Hindlimb muscle (tissue), 1 donor: Measurements from ENCODE around the gene BDNF. TPM values are rescaled to one million over a fixed set of nuclear protein-coding genes. Genes with fewer than 3 reads are reported as not detected.

Experiments used
- DNase-seq: peaks from one replicate; pipeline ENCODE4 v3.0.0-alpha.2; 2013
- polyA plus RNA-seq: library from polyadenylated mRNA; unstranded; fragments of 120-200 nt; gene quantifications from one replicate; pipeline ENCODE4 v1.2.1, GENCODE V29; 2013; ENCODE audit not compliant: insufficient read length

BDNF gene
- polyA plus RNA-seq, 1 donor, result 1.0 TPM

- no peak for DNase-seq
Measured at GRCh38 chr11:27625347-27625912, 74.8 kb downstream of the BDNF start.

- DNase-seq, result no peak
Measured at GRCh38 chr11:27623945-27624523, 76.2 kb downstream of the BDNF start.

GRCh38 chr11:27622541-27623300 is 77.5 kb downstream of the BDNF start:
- no peak for DNase-seq

GRCh38 chr11:27621405-27622161 is 78.7 kb downstream of the BDNF start:
- no peak for DNase-seq

GRCh38 chr11:27619763-27620335 is 80.4 kb downstream of the BDNF start:
- no peak for DNase-seq

GRCh38 chr11:27619039-27619574 is 81.1 kb downstream of the BDNF start:
- no peak for DNase-seq

- DNase-seq, result no peak
Measured at GRCh38 chr11:27618281-27618915, 81.9 kb downstream of the BDNF start.

- DNase-seq, result no peak
Measured at GRCh38 chr11:27616711-27617110, 83.5 kb downstream of the BDNF start.

GRCh38 chr11:27615833-27616232 is 84.4 kb downstream of the BDNF start:
- DNase-seq, result no peak

- no peak for DNase-seq
Measured at GRCh38 chr11:27614092-27614491, 86.2 kb downstream of the BDNF start.

GRCh38 chr11:27612932-27613880 is 87.0 kb downstream of the BDNF start:
- DNase-seq, result no peak

- no peak for DNase-seq
Measured at GRCh38 chr11:27611947-27612455, 88.3 kb downstream of the BDNF start.

- no peak for DNase-seq
Measured at GRCh38 chr11:27611390-27611789, 88.9 kb downstream of the BDNF start.

- DNase-seq, result no peak
Measured at GRCh38 chr11:27610946-27611345, 89.3 kb downstream of the BDNF start.

- no peak for DNase-seq
Measured at GRCh38 chr11:27610280-27610679, 90.0 kb downstream of the BDNF start.

GRCh38 chr11:27608951-27609350 is 91.3 kb downstream of the BDNF start:
- DNase-seq, result no peak

GRCh38 chr11:27605422-27605821 is 94.8 kb downstream of the BDNF start:
- DNase-seq, result no peak
